ENCODE measurements around the gene RFX3.
A peak's percentile ranks its signal among the peaks of the same experiment; 100 is the strongest.

RFX3 gene

DNA sequence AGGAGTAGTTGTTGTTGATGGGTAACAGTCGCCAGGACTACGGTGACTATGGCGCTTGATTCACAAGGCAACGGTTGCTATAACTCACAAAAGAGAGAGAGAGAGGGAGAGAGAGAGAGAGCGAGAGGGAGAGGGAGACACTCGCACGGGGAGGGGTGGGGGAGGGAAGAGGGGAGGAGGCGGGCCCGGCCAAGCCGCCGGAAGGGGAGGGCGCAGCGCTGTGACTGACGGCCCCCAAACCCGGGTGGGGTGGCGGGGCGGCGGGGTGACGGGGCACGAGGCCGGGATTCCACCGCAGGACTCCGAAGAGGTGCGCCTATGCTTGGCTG is at the start of gene RFX3:
TSS of gene RFX3 (minus strand) at position 166 of the 329 bp plus-strand sequence. CDS start 130,413 bp downstream, outside the sequence.
- DNase-seq (ENCODE audit: low read depth) = peak; percentile 83

GRCh38 chr9:3571500-3571899 is 45.7 kb upstream of the RFX3 start:
- DNase-seq (ENCODE audit: low read depth) = no peak

- no peak for DNase-seq (ENCODE audit: low read depth)
These were observed 43.7 kb upstream of the RFX3 start for GRCh38 chr9:3569529-3569928.

- no peak for DNase-seq (ENCODE audit: low read depth)
These were observed 42.2 kb upstream of the RFX3 start for GRCh38 chr9:3567988-3568387.

- no peak for DNase-seq (ENCODE audit: low read depth)
These were observed 27.4 kb upstream of the RFX3 start for GRCh38 chr9:3553076-3553765.

GRCh38 chr9:3549225-3549624 is 23.4 kb upstream of the RFX3 start:
- no peak for DNase-seq (ENCODE audit: low read depth)

- DNase-seq (ENCODE audit: low read depth) = no peak
These were observed 22.8 kb upstream of the RFX3 start for GRCh38 chr9:3548648-3549047.

- no peak for DNase-seq (ENCODE audit: low read depth)
These were observed 15.4 kb upstream of the RFX3 start for GRCh38 chr9:3541206-3541605.

- no peak for DNase-seq (ENCODE audit: low read depth)
These were observed 9.0 kb upstream of the RFX3 start for GRCh38 chr9:3534614-3535404.

DNA sequence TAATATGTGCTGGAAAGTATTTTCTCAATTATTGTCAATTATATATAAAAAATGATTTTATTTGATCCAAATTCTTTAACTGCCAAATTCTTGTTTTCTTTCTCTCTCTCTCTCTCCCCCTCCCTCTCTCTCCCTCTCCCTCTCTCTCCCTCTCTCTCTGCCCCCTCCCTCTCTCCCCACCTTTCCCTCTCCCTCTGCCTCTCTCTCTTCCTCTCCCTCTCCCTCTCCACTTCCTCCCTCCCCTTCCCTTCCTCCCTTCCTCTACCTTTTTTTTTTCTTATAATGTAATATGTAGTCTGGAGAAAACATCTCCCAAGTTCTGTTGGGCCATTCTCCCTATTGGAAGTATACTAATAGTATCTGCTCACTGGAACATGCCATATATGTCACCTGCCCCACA is 6.4 kb upstream of the RFX3 start:
- no peak for DNase-seq (ENCODE audit: low read depth)

- peak; percentile 76 for DNase-seq (ENCODE audit: low read depth)
These were observed 2.6 kb upstream of the RFX3 start for GRCh38 chr9:3528451-3528850.

DNA sequence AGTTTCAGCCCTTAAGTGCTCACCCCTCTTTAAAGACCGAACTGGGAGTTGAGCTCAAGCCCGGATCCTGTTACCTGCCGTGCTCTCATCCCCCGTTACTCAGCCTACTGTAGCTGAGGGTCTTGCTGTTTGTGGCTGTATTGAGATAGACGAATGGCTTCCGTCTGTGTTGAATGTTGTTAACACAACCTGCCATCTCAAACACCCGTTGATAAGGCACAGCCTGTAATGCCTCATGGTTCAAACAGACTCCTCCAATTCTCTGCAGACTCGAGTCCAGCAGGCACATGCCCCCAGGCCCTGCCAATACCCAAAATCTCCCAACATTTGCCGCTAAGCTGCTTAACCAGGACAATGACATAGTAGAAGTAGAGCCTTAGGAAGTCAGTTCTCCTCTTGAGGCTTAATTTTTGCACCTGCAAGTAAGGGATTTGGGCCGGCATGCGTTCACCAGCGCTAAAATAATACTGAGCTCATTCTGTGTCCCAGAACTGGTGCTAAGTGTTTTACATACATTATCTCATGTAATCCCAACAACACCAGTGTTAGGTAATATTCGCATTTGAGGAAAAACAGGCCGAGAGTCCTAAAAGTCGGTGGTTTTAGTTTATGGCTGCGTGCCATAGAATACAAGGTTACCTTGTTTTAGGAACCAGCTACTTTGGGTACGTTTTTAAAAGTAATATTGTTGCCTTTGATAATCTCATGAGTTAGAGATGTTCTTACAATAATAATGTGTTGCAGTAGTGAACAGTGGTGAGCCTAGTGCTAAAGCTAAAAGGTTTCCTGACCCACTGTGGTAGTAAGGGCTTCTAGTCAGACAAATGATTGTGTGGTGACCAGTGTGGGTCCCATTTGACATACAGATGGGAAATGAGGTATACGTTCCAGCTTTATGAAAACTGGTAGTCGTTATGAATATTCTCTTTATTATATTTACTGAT is 1.5 kb upstream of the RFX3 start:
- no peak for DNase-seq (ENCODE audit: low read depth)

DNA sequence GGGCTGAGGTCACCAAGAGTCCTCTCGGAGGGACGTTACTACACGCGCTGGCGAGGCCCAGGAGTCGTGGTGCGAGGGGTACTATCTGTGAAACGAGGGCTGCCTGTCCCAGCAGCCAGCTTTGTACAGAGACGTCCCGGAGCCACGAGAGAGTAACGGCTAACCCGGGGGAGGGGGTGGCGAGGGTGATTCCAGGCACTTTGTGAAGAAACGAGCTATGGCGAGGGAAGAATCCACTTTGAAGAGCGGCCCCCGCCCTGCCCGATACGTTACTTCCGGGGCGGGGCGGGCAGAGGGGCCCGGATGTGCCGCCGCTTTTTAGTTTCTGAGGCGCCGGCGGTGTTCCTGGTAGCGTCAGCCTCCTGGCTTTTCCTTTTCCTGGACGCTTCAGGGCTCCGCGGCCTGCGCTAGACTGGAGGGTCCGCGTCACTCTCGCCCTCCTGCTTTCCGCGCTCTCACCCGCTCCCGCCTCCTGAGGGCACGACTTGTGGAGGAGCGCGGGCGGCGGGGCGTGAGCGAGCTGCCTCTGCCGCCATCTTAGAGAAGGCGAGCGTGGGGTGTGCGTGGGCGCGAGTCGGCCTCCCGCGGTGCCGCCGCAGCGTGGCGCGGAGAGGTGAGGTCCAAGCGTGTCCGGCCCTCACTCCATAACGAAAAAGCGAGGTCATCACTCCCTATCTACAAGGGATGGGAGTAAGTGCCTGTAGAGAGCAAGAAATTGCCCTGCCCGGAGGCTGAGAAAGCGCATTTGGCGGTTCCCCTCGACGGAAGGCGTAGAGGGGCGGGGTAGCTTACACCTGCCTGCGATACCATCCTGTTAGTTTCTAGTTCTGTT is 580 bp upstream of the RFX3 start:
- DNase-seq (ENCODE audit: low read depth) = peak; percentile 72

DNA sequence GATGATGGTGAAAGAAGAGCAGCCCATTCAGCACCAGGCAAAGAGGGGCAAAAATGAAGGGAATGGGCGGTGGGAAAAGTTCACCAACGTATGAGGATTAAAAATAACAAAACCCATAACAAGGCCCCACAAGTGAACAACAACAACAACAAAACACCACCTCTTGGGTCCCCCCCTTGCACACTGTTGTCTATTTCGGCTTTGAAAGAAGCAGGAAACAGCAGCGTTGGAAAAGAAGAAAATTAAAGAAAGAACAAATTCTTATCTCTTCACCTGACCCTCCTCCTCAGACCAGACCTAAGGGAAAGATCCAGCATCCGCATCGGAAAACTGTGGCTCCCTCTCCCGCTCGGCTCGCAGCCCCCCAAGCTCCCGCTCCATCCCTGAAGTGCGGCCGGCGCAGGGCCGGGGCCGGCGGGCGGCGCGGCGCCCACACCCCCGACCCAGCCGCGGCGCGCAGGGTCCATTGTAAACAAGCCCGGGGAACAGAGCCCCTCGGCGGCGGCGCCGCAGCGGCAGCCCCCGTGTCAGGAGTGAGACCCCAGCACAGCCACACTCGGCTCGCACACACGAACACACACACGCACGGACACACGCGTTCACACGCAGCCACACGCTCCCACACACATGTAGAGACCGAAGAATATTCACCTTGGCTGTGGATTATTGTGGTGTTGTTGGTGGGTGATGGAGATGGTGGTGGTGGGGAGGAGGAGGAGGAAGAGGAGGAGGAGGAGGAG is 535 bp downstream of the RFX3 start:
- no peak for DNase-seq (ENCODE audit: low read depth)

GRCh38 chr9:3521966-3522365 is 3.8 kb downstream of the RFX3 start:
- DNase-seq (ENCODE audit: low read depth) = no peak

DNA sequence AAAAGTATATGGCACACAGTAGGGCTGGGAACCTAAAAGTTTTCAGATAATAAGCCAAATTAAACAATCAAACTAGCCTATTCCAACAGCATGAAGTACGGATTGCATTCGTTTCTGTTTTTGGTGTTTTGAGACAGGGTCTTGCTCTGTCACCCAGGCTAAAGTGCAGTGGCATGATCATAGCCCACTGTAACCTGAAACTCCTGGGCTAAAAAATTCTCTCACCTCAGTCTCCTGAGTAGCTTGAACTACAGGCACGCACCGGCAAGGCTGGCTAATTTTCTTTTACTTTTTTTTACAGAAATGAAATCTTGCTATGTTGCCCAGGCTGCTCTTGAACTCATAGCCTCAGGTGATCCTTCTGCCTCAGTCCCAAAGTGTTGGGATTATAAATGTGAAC is 5.2 kb downstream of the RFX3 start:
- DNase-seq (ENCODE audit: low read depth) = no peak

GRCh38 chr9:3517377-3518048 is 8.3 kb downstream of the RFX3 start:
- no peak for DNase-seq (ENCODE audit: low read depth)

GRCh38 chr9:3516667-3517330 is 9.0 kb downstream of the RFX3 start:
- no peak for DNase-seq (ENCODE audit: low read depth)

- no peak for DNase-seq (ENCODE audit: low read depth)
These were observed 10.4 kb downstream of the RFX3 start for GRCh38 chr9:3515405-3515804.

DNA sequence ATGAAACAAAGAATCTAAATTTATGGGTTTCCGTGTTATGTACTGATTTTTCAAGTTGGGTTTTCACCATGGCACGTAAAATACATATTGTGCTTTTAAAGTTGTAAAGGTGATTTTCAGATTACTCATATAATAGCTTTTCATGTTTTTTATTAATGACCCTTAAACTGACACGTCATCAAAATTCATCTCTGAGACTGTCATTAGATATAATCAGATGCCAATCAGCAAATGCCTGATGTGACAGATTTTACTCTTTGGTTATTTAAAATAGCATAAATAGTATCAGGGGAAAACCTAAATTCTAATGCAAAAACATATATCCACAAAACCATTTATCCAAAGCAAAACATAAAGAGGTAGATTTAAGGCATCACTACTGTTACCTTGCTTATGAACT is 11.0 kb downstream of the RFX3 start:
- no peak for DNase-seq (ENCODE audit: low read depth)
